HG03097 (cell line): ENCODE measurements around the gene OR56A4.
"Not testable (repeated sequence)": the region's sequence is repeated elsewhere in the genome, so short reads cannot be mapped to it uniquely, and the experiment has no call there.

Experiments used
- ATAC-seq: cut with Tn5 transposase; IDR thresholded peaks from one replicate; pipeline ENCODE4 v1.9.1; 2021; ENCODE audit not compliant: unreplicated experiment, low FRiP score

Gene OR56A4

DNA sequence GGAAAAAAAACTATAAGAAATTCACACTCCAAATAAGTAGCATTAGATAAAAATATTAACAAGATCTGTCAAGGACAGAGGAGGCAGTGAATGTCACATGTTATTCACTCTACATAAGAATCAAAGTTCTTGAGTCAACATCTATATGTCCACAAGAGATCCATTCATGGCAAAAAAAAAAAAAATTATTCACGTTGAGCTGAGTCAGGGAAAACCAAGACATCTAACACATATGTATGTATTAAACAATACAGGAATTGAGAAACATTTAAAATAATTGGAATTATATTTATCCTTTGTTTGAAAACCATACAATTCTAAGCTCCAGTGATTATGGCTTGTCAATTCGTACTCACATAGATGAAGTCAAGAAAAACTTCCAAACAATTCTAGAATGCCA is 39.8 kb downstream of the OR56A4 start:
- no peak for ATAC-seq

DNA sequence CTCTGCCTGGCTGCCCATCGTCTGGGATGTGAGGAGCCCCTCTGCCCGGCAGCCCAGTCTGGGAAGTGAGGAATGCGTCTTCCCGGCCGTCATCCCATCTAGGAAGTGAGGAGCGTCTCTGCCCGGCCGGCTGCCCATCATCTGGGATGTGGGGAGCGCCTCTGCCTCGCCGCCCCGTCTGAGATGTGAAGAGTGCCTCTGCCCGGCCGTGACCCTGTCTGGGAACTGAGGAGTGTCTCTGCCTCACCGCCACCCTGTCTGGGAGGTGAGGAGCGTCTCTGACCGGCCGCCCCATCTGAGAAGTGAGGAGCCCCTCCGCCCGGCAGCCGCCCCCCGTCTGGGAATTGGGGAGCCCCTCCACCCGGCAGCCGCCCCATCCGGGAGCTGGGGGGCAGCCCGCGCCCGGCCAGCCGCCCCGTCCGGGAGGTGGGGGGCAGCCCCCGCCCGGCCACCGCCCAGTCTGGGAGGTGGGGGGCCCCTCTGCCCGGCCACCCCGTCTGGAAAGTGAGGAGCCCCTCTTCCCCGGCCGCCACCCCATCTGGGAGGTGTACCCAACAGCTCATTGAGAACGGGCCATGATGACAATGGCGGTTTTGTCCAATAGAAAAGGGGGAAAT is 45.9 kb downstream of the OR56A4 start:
- not testable (repeated sequence) for ATAC-seq

DNA sequence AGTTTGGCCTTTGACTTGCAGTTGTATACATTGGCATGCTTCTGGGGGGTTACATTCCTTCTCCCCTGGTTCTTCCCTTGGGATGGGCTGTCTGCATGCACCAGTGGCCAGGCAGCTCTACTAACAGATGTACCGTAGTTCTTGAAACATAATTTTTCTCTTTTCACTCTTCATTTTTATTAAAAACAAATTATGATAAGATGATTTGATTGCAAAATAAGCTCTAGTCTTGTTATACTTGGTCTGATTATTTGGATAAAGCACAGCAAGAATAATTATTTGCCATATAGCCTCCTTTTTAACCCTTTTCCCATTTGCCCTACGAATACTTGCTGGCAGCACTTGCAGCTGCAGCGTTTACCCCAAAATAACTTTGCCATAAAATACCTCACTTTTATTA is 51.2 kb downstream of the OR56A4 start:
- no peak for ATAC-seq
